CD4-positive, CD25-positive, alpha-beta regulatory T cell (primary cell): Measurements from ENCODE around the gene UMOD. TPM values are rescaled to one million over a fixed set of nuclear protein-coding genes. Genes with fewer than 3 reads are reported as not detected.

Experiments used
- ATAC-seq, 2 donors: fragments of 150-1000 bp; cut with Tn5 transposase; one replicate each; pipeline ENCODE4 v1.10.0; 2021; ENCODE audit warnings: low read depth in 2 of 2, moderate number of reproducible peaks in 2 of 2, moderate library complexity in 1 of 2
- DNase-seq, 3 donors: peaks; one replicate each; pipeline versions ENCODE4 v3.0.0 to v3.0.0-alpha.2; 2012 to 2022; ENCODE audit warnings: mixed read lengths in 1 of 3
- H3K27ac ChIP-seq: one replicate; pipeline ENCODE4 v1.7.0; 2013; ENCODE audit warnings: mild to moderate bottlenecking, low read length; ENCODE audit not compliant: insufficient read depth, poor library complexity, severe bottlenecking
- H3K27me3 ChIP-seq: one replicate; pipeline ENCODE4 v1.7.0; 2013; ENCODE audit warnings: low read length; ENCODE audit not compliant: control insufficient read depth, insufficient read depth
- H3K36me3 ChIP-seq: one replicate; pipeline ENCODE4 v1.7.0; 2013; ENCODE audit warnings: mild to moderate bottlenecking, low read length, moderate library complexity; ENCODE audit not compliant: control insufficient read depth, insufficient read depth
- H3K4me1 ChIP-seq: 2 replicates; pipeline ENCODE4 v1.7.0; 2013; ENCODE audit warnings: mild to moderate bottlenecking, low read length; ENCODE audit not compliant: insufficient read depth, control insufficient read depth, poor library complexity, severe bottlenecking
- H3K4me3 ChIP-seq: one replicate; pipeline ENCODE4 v1.7.0; 2013; ENCODE audit warnings: low read depth, mild to moderate bottlenecking, low read length, moderate library complexity
- H3K9me3 ChIP-seq, 2 experiments: 1 replicate in 1 of 2; 2 replicates in 1 of 2; pipeline ENCODE4 v1.7.0; 2013; ENCODE audit warnings: low read length in 2 of 2, mild to moderate bottlenecking in 1 of 2, moderate library complexity in 1 of 2; ENCODE audit not compliant: control insufficient read depth in 2 of 2
- H3K27ac Mint-ChIP-seq, 3 donors: one replicate each; pipeline ENCODE4 v1.8.0; 2020 to 2022; ENCODE audit warnings: mild to moderate bottlenecking in 3 of 3, mixed read lengths in 3 of 3, moderate library complexity in 2 of 3
- H3K27me3 Mint-ChIP-seq: one replicate; pipeline ENCODE4 v1.8.0; 2022; ENCODE audit warnings: mild to moderate bottlenecking, mixed read lengths
- H3K36me3 Mint-ChIP-seq: one replicate; pipeline ENCODE4 v1.8.0; 2020; ENCODE audit warnings: mixed read lengths
- H3K4me1 Mint-ChIP-seq, 4 donors: one replicate each; pipeline ENCODE4 v1.8.0; 2020 to 2022; ENCODE audit warnings: mixed read lengths in 4 of 4, mild to moderate bottlenecking in 1 of 4
- H3K4me3 Mint-ChIP-seq, 4 donors: one replicate each; pipeline ENCODE4 v1.8.0; 2020 to 2022; ENCODE audit warnings: mild to moderate bottlenecking in 4 of 4, mixed read lengths in 4 of 4, moderate library complexity in 3 of 4
- H3K9me3 Mint-ChIP-seq, 7 donors: one replicate each; pipeline ENCODE4 v1.8.0; 2020 to 2022; ENCODE audit warnings: mixed read lengths in 7 of 7, mild to moderate bottlenecking in 3 of 7, moderate library complexity in 2 of 7
- polyA plus RNA-seq, 4 donors: library from polyadenylated mRNA; unstranded; fragments of 300-500 nt; fragmentation: Illumina TruSeq; gene quantifications; one replicate each; pipeline ENCODE4 v1.2.3, GENCODE V29; 2021
- total RNA-seq: library from RNA; stranded (reverse); gene quantifications from one replicate; pipeline ENCODE4 v1.2.3, GENCODE V29; 2022

Gene UMOD
- total and polyA plus RNA-seq, 5 donors from 2014 or later, result not detected

DNA sequence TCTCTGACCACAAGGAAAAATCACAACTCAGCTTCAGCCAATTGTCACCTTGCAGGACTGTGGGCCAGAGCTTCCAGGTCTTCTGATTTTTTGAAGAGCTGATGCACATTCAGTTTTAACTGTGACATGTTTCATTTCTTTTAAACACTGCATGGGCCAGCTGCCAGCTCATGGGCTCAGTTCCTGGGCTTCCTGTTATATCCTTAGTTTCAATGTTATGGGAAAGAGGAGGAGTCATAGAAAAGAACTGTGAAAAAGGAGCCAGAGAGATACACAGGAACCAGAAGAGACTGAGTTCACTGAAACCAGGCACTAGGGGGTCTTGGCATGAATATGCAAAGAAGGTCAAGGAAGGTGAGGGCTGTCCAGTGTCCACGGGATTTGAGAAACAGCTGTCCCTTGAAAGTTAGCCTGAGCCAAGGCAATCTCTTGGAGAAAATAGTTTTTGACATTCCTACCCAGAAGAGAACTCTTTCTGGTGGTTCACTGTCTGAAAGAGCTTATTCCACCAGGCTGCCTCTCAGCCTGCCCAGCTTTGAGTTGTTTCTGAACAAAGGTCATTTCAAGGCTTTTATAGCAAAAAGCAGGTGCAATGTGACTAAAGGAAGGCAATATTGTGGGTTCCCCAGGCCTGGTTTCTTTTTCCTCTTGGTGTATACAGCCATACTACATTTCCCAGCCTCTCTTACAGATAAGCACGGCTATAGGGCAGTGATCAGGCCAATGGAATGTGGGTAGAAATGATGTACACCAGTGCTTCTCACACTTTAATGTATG lies 41.5 kb upstream of the UMOD start:
- Histone ChIP-seq H3K27me3 (no peaks in the 10 kb centered on the region), H3K4me3 (no peak overlapping the region), H3K9me3 (no peaks in the 10 kb centered on the region), H3K36me3 (no peaks in the 10 kb centered on the region), H3K4me1 (no peaks in the 10 kb centered on the region), H3K27ac (no peak overlapping the region)
- Mint-ChIP-seq H3K27ac (peak overlapping the region in 1 of 3 donors; percentile 29), H3K36me3 (no peaks in the 10 kb centered on the region), H3K9me3 (no peaks in the 10 kb centered on the region), H3K4me3 (no peak overlapping the region), H3K4me1 (no peaks in the 10 kb centered on the region), H3K27me3 (no peaks in the 10 kb centered on the region)
- no peak for DNase-seq
- ATAC-seq, result no peak

DNA sequence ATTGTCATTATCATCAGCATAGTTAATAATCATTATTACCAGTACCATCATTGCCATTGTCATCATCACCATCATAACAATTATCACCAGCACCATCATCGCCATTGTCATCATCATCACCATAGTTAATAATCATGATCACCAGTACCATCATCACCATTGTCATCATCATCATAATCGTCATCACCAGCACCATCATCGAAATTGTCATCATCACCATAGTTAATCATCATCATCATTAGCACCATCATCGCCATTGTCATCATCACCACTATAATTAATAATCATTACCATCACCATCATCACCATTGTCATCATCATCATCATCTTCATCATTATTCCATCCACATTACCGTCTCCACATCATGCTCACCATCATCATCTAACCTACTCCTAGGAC lies 38.5 kb upstream of the UMOD start:
- Mint-ChIP-seq H3K27me3 (peaks cover 6% of the 10 kb centered on the region), H3K27ac (no peak overlapping the region)
- H3K27me3 ChIP-seq, result peaks cover 3% of the 10 kb centered on the region

DNA sequence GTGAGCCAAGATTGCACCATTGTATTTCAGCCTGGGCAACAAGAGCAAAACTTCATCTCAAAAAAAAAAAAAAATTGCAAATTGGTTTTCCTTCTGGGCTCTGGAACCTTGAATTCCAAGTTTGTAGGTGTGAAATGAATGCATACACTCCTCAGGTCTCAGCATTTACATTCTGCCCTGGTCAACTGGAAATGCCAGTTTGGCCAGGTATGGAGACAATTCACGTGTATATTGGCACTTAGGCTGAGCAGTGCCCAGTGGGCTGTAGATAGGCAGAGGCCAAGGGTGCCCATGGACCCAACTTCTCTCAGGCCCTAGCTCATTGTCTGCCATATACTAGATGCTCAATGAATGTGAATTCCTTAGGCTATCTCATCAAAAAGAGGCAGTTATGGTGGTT lies 36.3 kb upstream of the UMOD start:
- H3K4me1 ChIP-seq, result no peaks in the 10 kb centered on the region
- no peak overlapping the region for H3K4me3 ChIP-seq
- H3K4me1 Mint-ChIP-seq, result no peaks in the 10 kb centered on the region
- no peak for DNase-seq
- H3K27me3 Mint-ChIP-seq, result peaks cover 6% of the 10 kb centered on the region
- H3K4me3 Mint-ChIP-seq, result no peak overlapping the region
- peaks cover 3% of the 10 kb centered on the region for H3K27me3 ChIP-seq
- H3K9me3 ChIP-seq, result no peaks in the 10 kb centered on the region
- H3K27ac Mint-ChIP-seq, result no peak overlapping the region
- ATAC-seq, result no peak
- no peaks in the 10 kb centered on the region for H3K36me3 ChIP-seq
- H3K36me3 Mint-ChIP-seq, result no peaks in the 10 kb centered on the region
- no peak overlapping the region for H3K27ac ChIP-seq
- peaks cover 0 to 1% (median 0%) of the 10 kb centered on the region in 7 donors for H3K9me3 Mint-ChIP-seq

More for the DNA sequence above, 38.5 kb upstream of the UMOD start:
- ATAC-seq, result no peak
- H3K36me3 ChIP-seq, result no peaks in the 10 kb centered on the region
- Mint-ChIP-seq H3K4me3 (no peak overlapping the region), H3K4me1 (no peaks in the 10 kb centered on the region), H3K9me3 (peaks cover 0 to 1% (median 0%) of the 10 kb centered on the region in 7 donors), H3K36me3 (no peaks in the 10 kb centered on the region)
- no peak overlapping the region for H3K4me3 ChIP-seq
- DNase-seq, result no peak
- no peaks in the 10 kb centered on the region for H3K4me1 ChIP-seq
- H3K27ac ChIP-seq, result no peak overlapping the region
- no peaks in the 10 kb centered on the region for H3K9me3 ChIP-seq

DNA sequence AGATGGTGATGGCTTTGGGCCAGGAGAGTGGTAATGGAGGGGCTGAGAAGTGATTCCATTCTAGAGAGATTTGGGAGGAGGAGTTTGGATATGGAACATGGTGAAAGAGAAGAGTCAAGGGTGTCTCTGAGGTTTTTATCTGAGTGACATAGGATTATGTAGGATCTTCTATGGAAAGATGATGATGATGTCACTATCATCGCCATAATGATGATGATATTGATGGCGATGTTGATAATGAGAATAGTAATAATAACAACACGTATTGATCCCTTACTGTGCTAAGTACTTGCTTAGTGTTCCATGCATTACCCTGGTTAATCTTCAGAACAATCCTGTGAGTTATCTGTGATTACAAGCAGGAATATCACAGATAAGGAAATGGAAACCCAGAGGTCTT lies 35.5 kb upstream of the UMOD start:
- Histone ChIP-seq H3K9me3 (no peaks in the 10 kb centered on the region), H3K4me1 (no peaks in the 10 kb centered on the region), H3K36me3 (no peaks in the 10 kb centered on the region), H3K27me3 (peaks cover 3% of the 10 kb centered on the region), H3K27ac (no peak overlapping the region), H3K4me3 (no peak overlapping the region)
- Mint-ChIP-seq H3K27me3 (peaks cover 6% of the 10 kb centered on the region), H3K4me3 (no peak overlapping the region), H3K9me3 (peaks cover 0 to 1% (median 0%) of the 10 kb centered on the region in 7 donors), H3K27ac (no peak overlapping the region), H3K36me3 (no peaks in the 10 kb centered on the region), H3K4me1 (peaks cover 0 to 2% (median 0%) of the 10 kb centered on the region in 4 donors)
- ATAC-seq (no peak), DNase-seq (no peak)

DNA sequence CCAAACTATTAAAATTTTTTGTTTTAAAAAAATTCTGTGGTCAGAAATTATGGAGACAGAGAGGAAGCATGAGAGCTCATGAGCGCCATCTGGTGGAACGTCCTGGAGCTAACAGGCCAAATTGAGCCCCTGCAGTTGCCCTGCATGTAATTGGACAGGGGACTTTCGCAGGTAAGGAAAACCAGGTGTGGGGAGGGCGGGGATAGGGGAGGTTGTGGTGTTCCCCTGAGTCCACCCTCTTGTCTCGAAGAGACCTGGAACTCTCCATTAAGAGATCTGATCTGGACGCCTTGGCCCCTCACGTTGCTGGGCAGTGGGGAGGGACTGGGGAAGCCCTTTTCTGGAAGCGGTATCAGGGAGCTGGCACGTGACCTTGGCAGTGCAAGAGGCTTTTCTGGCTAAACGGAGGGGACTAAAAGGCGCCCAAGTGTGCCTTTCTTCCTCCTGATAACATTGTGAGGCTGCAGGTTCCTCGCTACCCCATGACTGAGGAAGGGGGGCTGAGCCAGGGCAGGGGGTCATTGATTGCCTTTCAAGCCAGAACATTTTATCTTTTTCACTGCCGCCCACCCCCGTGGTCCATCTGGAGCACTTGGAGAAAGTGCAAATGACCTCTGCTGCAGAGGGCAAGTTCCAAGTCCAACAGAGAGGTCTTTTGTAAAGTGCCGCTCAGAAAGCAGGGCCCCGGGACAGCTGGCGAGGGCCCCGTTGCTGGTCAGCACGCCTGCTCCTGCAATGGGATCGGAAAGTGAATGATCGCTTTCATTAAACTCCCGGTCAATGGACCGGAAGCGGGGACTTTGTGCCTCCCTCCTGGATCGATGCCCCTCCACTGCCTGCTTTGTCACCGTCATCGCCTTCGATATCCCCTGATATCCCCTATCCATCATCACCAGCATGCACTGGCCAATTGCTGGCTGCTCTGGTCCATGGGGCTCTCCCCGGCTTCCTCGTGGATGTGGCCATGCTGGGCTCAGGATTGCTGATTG lies 33.6 kb upstream of the UMOD start:
- no peak overlapping the region for H3K27ac Mint-ChIP-seq
- no peaks in the 10 kb centered on the region for H3K36me3 ChIP-seq
- no peaks in the 10 kb centered on the region for H3K4me1 ChIP-seq
- no peak overlapping the region for H3K27ac ChIP-seq
- H3K9me3 Mint-ChIP-seq, result peaks cover 0 to 1% (median 0%) of the 10 kb centered on the region in 7 donors
- peaks cover 0 to 6% (median 1%) of the 10 kb centered on the region in 4 donors for H3K4me1 Mint-ChIP-seq
- H3K36me3 Mint-ChIP-seq, result no peaks in the 10 kb centered on the region
- ATAC-seq (no peak), DNase-seq (peak; percentile 10 to 30 (median 25))
- no peak overlapping the region for H3K4me3 Mint-ChIP-seq
- no peak overlapping the region for H3K4me3 ChIP-seq
- peaks cover 6% of the 10 kb centered on the region for H3K27me3 Mint-ChIP-seq
- H3K9me3 ChIP-seq, result no peaks in the 10 kb centered on the region
- H3K27me3 ChIP-seq, result peaks cover 3% of the 10 kb centered on the region

DNA sequence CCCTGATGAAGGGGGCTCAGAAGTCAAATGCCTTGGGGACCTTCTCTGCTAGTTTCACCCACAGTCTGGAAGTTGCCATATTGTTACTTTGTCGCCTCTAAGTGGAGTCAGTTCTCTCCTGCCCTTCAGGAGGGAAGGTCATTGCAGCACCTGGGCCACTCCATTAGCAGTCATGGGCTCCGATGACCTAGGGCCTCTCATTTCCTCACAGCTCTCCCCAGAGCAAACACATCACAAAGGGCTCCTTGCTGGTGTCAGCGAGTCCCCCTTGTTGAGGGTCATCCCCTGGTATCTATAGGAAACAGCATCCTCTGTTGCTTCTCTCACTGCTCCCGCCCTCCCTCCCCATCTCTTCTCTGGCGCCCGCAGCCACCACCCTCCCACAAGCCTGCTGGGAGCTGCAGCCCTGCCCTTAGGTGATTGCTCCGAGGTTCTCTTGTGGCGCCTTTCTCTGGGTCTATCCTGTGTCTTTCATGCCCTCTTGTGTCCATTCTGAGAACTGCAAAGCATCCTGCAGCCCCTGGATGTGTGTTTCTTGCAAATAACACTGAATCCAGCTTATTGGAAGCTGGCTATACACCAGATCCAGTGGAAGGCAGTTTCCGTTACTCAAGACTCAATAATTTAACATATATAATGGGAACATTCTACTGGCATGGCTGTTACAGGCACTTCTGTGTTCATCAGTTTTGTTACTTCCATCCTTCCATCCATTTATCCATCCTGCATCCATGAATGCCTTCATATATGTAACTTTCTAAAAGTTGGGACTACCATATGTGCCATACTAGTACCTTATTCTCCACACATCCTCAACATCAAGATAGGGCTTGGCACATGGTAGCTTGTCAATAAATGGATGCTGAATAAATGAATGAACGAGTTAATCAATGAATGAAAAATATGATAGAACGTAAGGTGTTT lies 30.9 kb upstream of the UMOD start:
- Histone ChIP-seq H3K4me3 (no peak overlapping the region), H3K9me3 (no peaks in the 10 kb centered on the region), H3K27me3 (peaks cover 3% of the 10 kb centered on the region), H3K36me3 (no peaks in the 10 kb centered on the region), H3K4me1 (no peaks in the 10 kb centered on the region), H3K27ac (no peak overlapping the region)
- no peak overlapping the region for H3K4me3 Mint-ChIP-seq
- H3K4me1 Mint-ChIP-seq, result peaks cover 0 to 6% (median 1%) of the 10 kb centered on the region in 4 donors
- H3K36me3 Mint-ChIP-seq, result no peaks in the 10 kb centered on the region
- ATAC-seq (no peak), DNase-seq (peak; percentile 2 to 59 (median 27))
- H3K9me3 Mint-ChIP-seq, result peaks cover 0 to 1% (median 0%) of the 10 kb centered on the region in 7 donors
- H3K27me3 Mint-ChIP-seq, result peaks cover 6% of the 10 kb centered on the region
- no peak overlapping the region for H3K27ac Mint-ChIP-seq
